ENCODE results near the gene RAPGEF1.

RAPGEF1 gene

GRCh38 chr9:131530546-131530919, 209.3 kb downstream of the RAPGEF1 start:
- peak; percentile 64 to 86 for DNase-seq (ENCODE audit: low read depth in 1 of 2, low spot score in 1 of 2)

GRCh38 chr9:131529597-131530545, 210.0 kb downstream of the RAPGEF1 start:
- DNase-seq (ENCODE audit: low read depth in 1 of 2, low spot score in 1 of 2) = no peak
- in situ Hi-C loops (cut with HindIII; ENCODE audit: low pct_unique_long_range_greater_than_20kb, low sequenced_read_pairs) = no loop called here
- no peak for TF ChIP-seq JUND (IDR thresholded peaks at IDR 0.05; ENCODE audit: low read depth)

More at GRCh38 chr9:131530546-131530919, 209.3 kb downstream of the RAPGEF1 start:
- in situ Hi-C loops (cut with HindIII; ENCODE audit: low pct_unique_long_range_greater_than_20kb, low sequenced_read_pairs) = no loop called here
- no peak for TF ChIP-seq JUND (IDR thresholded peaks at IDR 0.05; ENCODE audit: low read depth)

- no peak for DNase-seq (ENCODE audit: low read depth in 1 of 2, low spot score in 1 of 2)
- in situ Hi-C loops (cut with HindIII; ENCODE audit: low pct_unique_long_range_greater_than_20kb, low sequenced_read_pairs) = no loop called here
- TF ChIP-seq JUND (IDR thresholded peaks at IDR 0.05; ENCODE audit: low read depth) = no peak
Measured at GRCh38 chr9:131528886-131529505, 210.9 kb downstream of the RAPGEF1 start.

- DNase-seq (ENCODE audit: low read depth in 1 of 2, low spot score in 1 of 2) = no peak
- in situ Hi-C loops (cut with HindIII; ENCODE audit: low pct_unique_long_range_greater_than_20kb, low sequenced_read_pairs) = no loop called here
- no peak for TF ChIP-seq JUND (IDR thresholded peaks at IDR 0.05; ENCODE audit: low read depth)
Measured at GRCh38 chr9:131528186-131528585, 211.7 kb downstream of the RAPGEF1 start.

Measured in T47D (cell line).